ENCODE results near the gene SERPINI1. TPM values are rescaled to one million over a fixed set of nuclear protein-coding genes. Genes with fewer than 3 reads are reported as not detected.

Gene SERPINI1
- polyA plus RNA-seq, 3 donors = 0.12 to 1.6 (median 0.27) TPM

DNA sequence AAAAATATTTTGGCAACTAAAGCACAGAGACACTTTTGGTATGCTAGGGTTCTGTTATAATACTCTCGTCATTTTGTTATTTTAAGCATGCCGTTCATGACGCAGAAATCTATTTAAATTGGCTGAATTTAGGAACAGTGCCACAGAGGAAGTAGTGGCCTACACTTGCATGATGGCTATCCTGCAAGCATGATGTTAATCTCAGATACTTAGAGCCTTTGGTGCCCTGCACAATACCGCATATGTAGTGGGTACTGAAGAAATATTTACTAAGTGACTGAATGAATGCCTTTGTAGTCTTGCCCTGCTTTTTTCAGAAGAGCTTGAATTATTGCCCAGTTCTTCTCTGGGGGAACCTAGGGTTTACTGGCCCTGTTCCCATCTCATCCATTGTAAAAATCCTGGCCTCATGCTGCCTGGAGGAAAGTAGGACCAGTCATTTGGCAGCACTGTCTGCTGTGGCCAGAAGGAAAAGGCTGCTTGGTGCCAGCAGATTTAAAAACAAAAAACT, 79.0 kb downstream of the SERPINI1 start:
- H3K4me3 ChIP-seq (replicated peaks in 1 of 3; ENCODE audit: low read depth in 2 of 3, low read length in 3 of 3) = no peak overlapping the region
- H3K9me3 Mint-ChIP-seq = no peaks in the 10 kb centered on the region
- H3K9me3 ChIP-seq (replicated peaks in 1 of 2; ENCODE audit: control insufficient read depth in 1 of 2, insufficient read depth in 1 of 2, low read length in 2 of 2) = no peaks in the 10 kb centered on the region
- H3K36me3 Mint-ChIP-seq = no peaks in the 10 kb centered on the region
- no peaks in the 10 kb centered on the region for H3K27me3 ChIP-seq (ENCODE audit: control insufficient read depth in 2 of 2, insufficient read depth in 2 of 2, low read length in 2 of 2)
- no peak overlapping the region for H2AFZ ChIP-seq (ENCODE audit: insufficient read depth, low read depth, low read length, poor library complexity, severe bottlenecking)
- no peak overlapping the region for H3K4me3 Mint-ChIP-seq
- no peak overlapping the region for H3K27ac ChIP-seq (ENCODE audit: low read depth in 1 of 2, low read length in 2 of 2)
- intact Hi-C loops (cut with micrococcal nuclease) = no loop called here
- H3K4me1 ChIP-seq (ENCODE audit: control insufficient read depth in 1 of 2, insufficient read depth in 2 of 2, low read length in 2 of 2) = no peaks in the 10 kb centered on the region
- no peaks in the 10 kb centered on the region for H3K36me3 ChIP-seq (replicated peaks in 1 of 2; ENCODE audit: control insufficient read depth in 1 of 2, insufficient read depth in 2 of 2, low read length in 2 of 2)
- no peak overlapping the region for H3K9ac ChIP-seq (ENCODE audit: insufficient read depth, low read length, poor library complexity, severe bottlenecking)
- H3K4me1 Mint-ChIP-seq = no peaks in the 10 kb centered on the region
- H3K27ac Mint-ChIP-seq = no peak overlapping the region
- H3K27me3 Mint-ChIP-seq (ENCODE audit: low read depth in 3 of 3) = no peaks in the 10 kb centered on the region
- H3K4me2 ChIP-seq (replicated peaks; ENCODE audit: extremely low read depth, low read length, poor library complexity, severe bottlenecking) = no peak overlapping the region
- no peak for DNase-seq
- no peaks in the 10 kb centered on the region for H4K20me1 ChIP-seq (ENCODE audit: insufficient read depth, low read length)
- no peaks in the 10 kb centered on the region for H3K79me2 ChIP-seq (ENCODE audit: insufficient read depth, low read length)
- 94% methylated on average over 2 of the region's 4 CpGs for WGBS (ENCODE audit: insufficient coverage)
- TF ChIP-seq, protein P1, sequence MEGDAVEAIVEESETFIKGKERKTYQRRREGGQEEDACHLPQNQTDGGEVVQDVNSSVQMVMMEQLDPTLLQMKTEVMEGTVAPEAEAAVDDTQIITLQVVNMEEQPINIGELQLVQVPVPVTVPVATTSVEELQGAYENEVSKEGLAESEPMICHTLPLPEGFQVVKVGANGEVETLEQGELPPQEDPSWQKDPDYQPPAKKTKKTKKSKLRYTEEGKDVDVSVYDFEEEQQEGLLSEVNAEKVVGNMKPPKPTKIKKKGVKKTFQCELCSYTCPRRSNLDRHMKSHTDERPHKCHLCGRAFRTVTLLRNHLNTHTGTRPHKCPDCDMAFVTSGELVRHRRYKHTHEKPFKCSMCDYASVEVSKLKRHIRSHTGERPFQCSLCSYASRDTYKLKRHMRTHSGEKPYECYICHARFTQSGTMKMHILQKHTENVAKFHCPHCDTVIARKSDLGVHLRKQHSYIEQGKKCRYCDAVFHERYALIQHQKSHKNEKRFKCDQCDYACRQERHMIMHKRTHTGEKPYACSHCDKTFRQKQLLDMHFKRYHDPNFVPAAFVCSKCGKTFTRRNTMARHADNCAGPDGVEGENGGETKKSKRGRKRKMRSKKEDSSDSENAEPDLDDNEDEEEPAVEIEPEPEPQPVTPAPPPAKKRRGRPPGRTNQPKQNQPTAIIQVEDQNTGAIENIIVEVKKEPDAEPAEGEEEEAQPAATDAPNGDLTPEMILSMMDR (IDR thresholded peaks at IDR 0.05) = no peak

DNA sequence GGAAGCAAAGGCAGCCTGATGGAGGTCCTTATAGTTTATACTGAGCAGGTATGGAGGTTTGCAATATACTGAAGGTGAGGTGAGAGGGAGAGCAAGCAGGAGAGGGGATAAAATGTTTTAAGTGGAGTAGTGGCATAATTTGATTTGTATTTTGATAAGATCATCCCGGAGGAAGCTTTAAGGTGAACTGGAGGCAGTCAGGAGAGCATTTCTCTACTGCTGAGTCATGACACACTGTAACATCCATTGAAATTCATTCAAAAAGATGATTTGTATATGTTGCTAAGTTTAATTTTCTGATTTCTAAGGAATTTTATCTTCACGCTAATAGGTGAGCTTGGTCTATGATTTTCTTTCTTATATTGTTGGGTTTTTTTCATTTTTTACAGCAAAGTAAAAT, 81.4 kb downstream of the SERPINI1 start:
- no peak overlapping the region for H3K27ac Mint-ChIP-seq
- no CpG with 5 or more reads among the region's 2 CpGs for WGBS (ENCODE audit: insufficient coverage)
- H3K4me3 Mint-ChIP-seq = no peak overlapping the region
- H3K9me3 Mint-ChIP-seq = peaks cover 0 to 4% (median 0%) of the 10 kb centered on the region in 7 donors
- DNase-seq = no peak
- no peak overlapping the region for H3K9ac ChIP-seq (ENCODE audit: insufficient read depth, low read length, poor library complexity, severe bottlenecking)
- H3K36me3 ChIP-seq (replicated peaks in 1 of 2; ENCODE audit: control insufficient read depth in 1 of 2, insufficient read depth in 2 of 2, low read length in 2 of 2) = no peaks in the 10 kb centered on the region
- H3K27me3 Mint-ChIP-seq (ENCODE audit: low read depth in 3 of 3) = peaks cover 0 to 2% (median 0%) of the 10 kb centered on the region in 3 donors
- H3K4me1 Mint-ChIP-seq = no peaks in the 10 kb centered on the region
- peaks cover 0 to 4% of the 10 kb centered on the region in 2 donors for H3K9me3 ChIP-seq (replicated peaks in 1 of 2; ENCODE audit: control insufficient read depth in 1 of 2, insufficient read depth in 1 of 2, low read length in 2 of 2)
- H2AFZ ChIP-seq (ENCODE audit: insufficient read depth, low read depth, low read length, poor library complexity, severe bottlenecking) = no peak overlapping the region
- H3K4me2 ChIP-seq (replicated peaks; ENCODE audit: extremely low read depth, low read length, poor library complexity, severe bottlenecking) = no peak overlapping the region
- no peaks in the 10 kb centered on the region for H3K4me1 ChIP-seq (ENCODE audit: control insufficient read depth in 1 of 2, insufficient read depth in 2 of 2, low read length in 2 of 2)
- TF ChIP-seq, protein P1 (IDR thresholded peaks at IDR 0.05) = no peak
- intact Hi-C loops (cut with micrococcal nuclease) = no loop called here
- no peaks in the 10 kb centered on the region for H3K27me3 ChIP-seq (ENCODE audit: control insufficient read depth in 2 of 2, insufficient read depth in 2 of 2, low read length in 2 of 2)
- no peaks in the 10 kb centered on the region for H4K20me1 ChIP-seq (ENCODE audit: insufficient read depth, low read length)
- no peak overlapping the region for H3K27ac ChIP-seq (ENCODE audit: low read depth in 1 of 2, low read length in 2 of 2)
- H3K79me2 ChIP-seq (ENCODE audit: insufficient read depth, low read length) = no peaks in the 10 kb centered on the region
- H3K4me3 ChIP-seq (replicated peaks in 1 of 3; ENCODE audit: low read depth in 2 of 3, low read length in 3 of 3) = no peak overlapping the region
- no peaks in the 10 kb centered on the region for H3K36me3 Mint-ChIP-seq

Measured in CD14-positive monocyte (primary cell).